EH (cell line): ENCODE measurements around the gene KNSTRN.

Experiments used
- DNase-seq: peaks from one replicate; pipeline ENCODE4 v3.0.0-alpha.2; 2015; ENCODE audit warnings: low read depth

The KNSTRN gene

DNA sequence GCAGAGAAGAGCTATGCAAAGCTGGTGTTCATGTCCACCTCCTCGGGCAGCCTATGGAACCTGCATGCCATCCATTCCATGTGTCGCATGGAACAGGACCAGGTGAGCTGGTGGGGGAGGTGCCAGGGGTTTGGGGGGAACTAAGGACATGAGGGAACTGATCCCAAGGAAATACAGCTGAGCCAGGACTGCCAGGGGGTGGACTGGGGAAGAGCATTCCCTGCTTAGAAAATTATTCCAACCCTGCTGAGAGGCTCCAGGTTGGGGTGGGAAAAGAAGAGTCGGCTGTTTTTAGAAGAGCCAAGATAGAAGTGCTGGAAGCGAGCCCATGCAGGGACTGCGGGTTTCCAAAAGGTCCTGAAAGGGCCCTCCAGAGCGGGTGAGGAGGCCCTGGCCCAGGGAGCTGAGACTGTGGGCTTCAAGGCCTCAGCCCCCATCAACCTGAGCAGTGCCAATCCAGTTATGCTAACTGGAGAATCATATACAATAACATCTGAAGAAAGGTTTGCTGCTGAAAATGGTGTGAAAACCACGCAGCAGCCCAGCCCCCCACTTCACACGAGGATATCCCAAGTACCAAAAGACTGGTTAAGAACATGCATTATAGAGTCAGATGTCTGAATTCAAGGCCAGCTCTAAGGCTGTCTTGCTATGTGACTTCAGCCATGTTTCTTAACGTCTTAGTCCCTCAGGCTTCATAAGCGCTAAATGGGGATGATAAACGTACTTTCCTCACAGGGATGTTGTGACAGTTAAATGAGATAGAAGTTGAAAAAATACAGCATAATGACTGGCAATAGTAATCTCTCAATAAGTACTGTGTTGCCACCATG, 16.7 kb upstream of the KNSTRN start:
- DNase-seq = no peak

DNA sequence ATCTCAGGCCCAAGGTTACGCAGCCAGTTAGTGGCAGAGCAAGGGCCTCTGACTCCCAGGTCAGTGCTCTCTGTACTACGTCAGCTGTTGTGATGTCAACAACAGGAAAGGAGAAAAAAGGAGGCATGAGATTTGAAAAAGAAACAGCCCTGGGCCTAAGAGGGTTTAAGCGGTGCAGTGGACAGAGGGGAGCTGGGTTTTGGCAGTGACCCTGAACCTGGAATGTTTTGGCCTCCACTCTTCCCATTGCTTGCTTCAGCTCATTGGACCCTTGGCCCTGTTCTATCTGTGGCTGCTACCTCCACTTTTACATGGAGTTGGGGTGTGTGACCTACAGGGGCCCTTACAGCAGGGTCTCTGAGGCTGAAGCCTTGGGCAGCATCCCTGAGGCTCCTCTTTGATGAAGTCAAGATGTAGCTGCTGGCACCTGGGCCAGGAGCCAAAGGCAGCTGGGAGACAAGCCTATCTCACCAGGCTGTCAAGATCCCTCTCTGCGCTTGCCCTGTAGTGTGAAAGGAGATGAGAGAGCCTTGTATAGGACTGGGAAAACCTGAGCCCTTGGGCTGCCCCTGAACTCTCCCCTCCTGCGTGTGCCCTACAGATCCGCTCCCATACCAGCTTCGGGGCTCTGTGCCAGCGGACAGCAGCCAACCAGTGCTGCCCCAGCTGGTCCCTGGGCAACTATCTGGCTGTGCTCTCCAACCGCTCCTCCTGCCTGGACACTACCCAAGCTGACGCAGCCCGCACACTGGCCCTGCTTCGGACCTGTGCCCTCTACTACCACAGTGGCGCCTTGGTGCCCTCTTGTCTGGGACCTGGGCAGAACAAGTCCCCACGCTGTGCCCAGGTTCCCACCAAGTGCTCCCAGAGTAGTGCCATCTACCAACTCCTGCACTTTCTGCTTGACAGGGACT, 15.8 kb upstream of the KNSTRN start:
- no peak for DNase-seq

DNA sequence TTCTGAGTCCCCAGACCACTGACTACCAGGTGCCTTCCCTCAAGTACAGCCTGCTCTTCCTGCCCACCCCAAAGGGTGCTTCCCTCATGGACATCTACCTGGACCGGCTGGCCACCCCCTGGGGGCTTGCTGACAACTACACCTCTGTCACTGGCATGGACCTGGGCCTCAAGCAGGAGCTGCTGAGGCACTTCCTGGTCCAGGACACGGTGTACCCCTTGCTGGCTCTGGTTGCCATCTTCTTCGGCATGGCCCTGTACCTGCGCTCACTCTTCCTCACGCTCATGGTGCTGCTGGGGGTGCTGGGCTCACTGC, 15.2 kb upstream of the KNSTRN start:
- no peak for DNase-seq

- peak; percentile 91 for DNase-seq
These were observed 14.6 kb upstream of the KNSTRN start for GRCh38 chr15:40367686-40368611.

DNA sequence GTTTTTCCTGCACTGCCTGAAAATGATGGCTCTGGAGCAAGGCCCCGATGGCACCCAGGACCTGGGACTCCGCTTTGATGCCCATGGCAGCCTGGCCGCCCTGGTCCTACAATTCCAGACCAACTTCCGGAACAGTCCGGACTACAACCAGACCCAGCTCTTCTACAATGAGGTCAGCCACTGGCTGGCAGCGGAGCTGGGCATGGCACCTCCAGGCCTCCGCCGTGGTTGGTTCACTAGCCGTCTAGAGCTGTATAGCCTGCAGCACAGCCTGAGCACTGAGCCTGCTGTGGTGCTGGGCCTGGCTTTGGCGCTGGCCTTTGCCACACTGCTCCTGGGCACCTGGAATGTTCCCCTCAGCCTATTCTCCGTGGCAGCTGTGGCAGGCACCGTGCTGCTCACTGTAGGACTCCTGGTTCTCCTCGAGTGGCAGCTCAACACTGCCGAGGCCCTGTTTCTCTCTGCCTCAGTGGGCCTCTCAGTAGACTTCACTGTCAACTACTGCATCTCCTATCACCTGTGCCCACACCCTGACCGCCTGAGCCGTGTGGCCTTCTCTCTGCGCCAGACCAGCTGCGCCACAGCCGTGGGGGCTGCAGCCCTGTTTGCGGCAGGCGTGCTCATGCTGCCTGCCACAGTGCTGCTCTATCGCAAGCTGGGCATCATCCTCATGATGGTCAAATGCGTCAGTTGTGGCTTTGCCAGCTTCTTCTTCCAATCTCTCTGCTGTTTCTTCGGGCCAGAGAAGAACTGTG, 13.6 kb upstream of the KNSTRN start:
- DNase-seq = no peak

DNA sequence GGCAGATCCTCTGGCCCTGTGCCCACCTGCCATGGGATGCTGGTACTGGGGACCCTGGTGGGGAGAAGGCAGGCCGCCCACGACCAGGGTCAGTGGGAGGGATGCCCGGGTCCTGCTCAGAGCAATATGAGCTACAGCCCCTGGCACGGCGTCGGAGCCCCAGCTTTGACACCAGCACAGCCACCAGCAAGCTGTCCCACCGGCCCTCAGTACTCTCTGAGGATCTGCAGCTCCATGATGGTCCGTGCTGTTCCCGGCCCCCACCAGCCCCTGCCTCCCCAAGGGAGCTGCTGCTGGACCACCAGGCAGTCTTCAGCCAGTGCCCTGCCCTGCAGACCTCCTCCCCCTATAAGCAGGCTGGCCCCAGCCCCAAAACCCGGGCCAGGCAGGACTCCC, 13.0 kb upstream of the KNSTRN start:
- DNase-seq = no peak

- DNase-seq = no peak
These were observed 12.6 kb upstream of the KNSTRN start for GRCh38 chr15:40369971-40370370.

- DNase-seq = peak; percentile 57
These were observed 9.5 kb upstream of the KNSTRN start for GRCh38 chr15:40372981-40373380.

DNA sequence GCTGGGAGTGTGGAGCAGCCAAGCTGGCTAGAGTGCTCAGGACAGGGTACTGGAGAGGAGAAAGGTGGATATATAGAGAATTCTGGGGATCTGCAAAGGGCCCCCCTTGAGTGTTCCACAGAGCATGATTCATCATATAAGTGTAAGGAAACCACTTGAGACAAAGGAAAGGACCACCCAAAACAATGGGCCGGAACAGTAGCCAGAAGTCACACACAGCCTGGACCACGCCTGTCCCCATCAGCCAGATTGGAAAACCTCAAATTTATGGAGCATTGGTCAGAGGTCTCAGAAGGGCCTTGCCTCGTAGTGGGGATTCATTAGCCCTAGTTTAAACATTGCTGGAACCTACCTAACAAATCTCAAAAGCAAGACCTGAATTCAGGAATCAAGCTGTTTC, 4.9 kb upstream of the KNSTRN start:
- DNase-seq = no peak

- no peak for DNase-seq
These were observed 3.1 kb upstream of the KNSTRN start for GRCh38 chr15:40379374-40379773.

DNA sequence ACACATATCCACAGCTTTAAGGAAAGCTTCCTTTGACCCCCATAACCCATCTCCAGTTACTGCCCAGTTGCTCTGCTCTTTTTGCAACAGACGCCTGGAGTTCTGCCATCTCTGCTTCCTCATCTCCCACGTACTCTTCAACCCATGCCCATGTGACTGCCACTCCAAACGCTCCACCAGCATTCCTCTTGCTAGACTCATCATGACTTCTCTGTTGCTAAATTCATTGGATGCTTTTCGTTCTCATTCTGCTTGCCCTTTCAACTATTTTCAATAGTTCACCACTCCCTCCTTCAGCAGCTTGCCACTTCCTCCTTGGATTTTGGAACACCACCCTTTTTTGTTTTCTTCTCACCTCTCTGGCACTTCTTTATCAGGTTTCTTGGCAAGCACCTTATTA, 2.7 kb upstream of the KNSTRN start:
- DNase-seq = peak; percentile 98

DNA sequence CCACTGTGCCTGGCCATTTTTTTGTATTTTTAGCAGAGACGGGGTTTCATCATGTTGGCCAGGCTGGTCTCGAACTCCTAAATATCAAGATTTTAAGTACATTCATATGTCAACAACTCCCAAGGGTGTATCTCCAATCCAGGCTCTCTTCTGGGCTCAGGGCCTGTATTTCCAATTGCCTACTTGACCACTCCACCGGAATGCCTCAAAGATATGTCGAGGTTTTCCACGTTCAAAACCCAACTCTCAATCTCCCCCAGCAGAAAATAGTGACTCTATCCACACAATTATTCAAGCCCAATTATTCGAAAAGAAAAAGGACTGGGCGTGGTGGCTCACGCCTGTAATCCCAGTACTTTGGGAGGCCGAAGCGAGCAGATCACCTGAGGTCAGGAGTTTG, 1.9 kb upstream of the KNSTRN start:
- no peak for DNase-seq

- no peak for DNase-seq
These were observed 547 bp upstream of the KNSTRN start for GRCh38 chr15:40381818-40382529.

- no peak for DNase-seq
These were observed 4.0 kb downstream of the KNSTRN start for GRCh38 chr15:40386480-40386879.

GRCh38 chr15:40388941-40389823, 6.7 kb downstream of the KNSTRN start:
- no peak for DNase-seq

- DNase-seq = no peak
These were observed 7.5 kb downstream of the KNSTRN start for GRCh38 chr15:40389824-40390595.

- peak; percentile 12 for DNase-seq
These were observed 10.7 kb downstream of the KNSTRN start for GRCh38 chr15:40392986-40393948.
